Heart left ventricle (tissue), 16 donors: Measurements from ENCODE around the gene MSX2. TPM values are rescaled to one million over a fixed set of nuclear protein-coding genes. Genes with fewer than 3 reads are reported as not detected.

Source experiments
- ATAC-seq, 4 donors: fragments of 200-7000 bp; cut with Tn5 transposase; one replicate each; pipeline ENCODE4 v1.9.1; 2020 to 2022; ENCODE audit warnings: moderate library complexity in 4 of 4, mild to moderate bottlenecking in 3 of 4, moderate number of reproducible peaks in 1 of 4
- DNase-seq, 5 donors: peaks; one replicate each; pipeline ENCODE4 v3.0.0-alpha.2; 2020
- H3K27ac ChIP-seq, 12 donors: fragments of 200-600 bp; sonication (generic) in 4 of 12; one replicate each; pipeline versions ENCODE4 v1.5.0 to v1.8.0; 2016 to 2022; ENCODE audit warnings: mild to moderate bottlenecking in 2 of 12
- H3K27me3 ChIP-seq, 9 donors: fragments of 200-600 bp; sonication (generic) in 2 of 9; one replicate each; pipeline versions ENCODE4 v1.5.1 to v1.8.0; 2016 to 2022; ENCODE audit warnings: mild to moderate bottlenecking in 3 of 9
- H3K36me3 ChIP-seq, 9 donors: fragments of 200-600 bp; sonication (generic) in 2 of 9; one replicate each; pipeline versions ENCODE4 v1.5.0 to v1.8.0; 2018 to 2022; ENCODE audit warnings: mild to moderate bottlenecking in 2 of 9
- H3K4me1 ChIP-seq, 12 donors: fragments of 200-600 bp; sonication (generic) in 4 of 12; one replicate each; pipeline versions ENCODE4 v1.5.0 to v1.8.0; 2016 to 2022; ENCODE audit warnings: mild to moderate bottlenecking in 3 of 12
- H3K4me3 ChIP-seq, 12 donors: fragments of 200-600 bp; sonication (generic) in 4 of 12; one replicate each; pipeline versions ENCODE4 v1.5.0 to v1.8.0; 2017 to 2022; ENCODE audit warnings: mild to moderate bottlenecking in 9 of 12, moderate library complexity in 4 of 12
- H3K9me3 ChIP-seq, 12 donors: fragments of 200-600 bp; sonication (generic) in 4 of 12; one replicate each; pipeline versions ENCODE4 v1.5.0 to v1.8.0; 2016 to 2022; ENCODE audit warnings: mild to moderate bottlenecking in 1 of 12
- POLR2A ChIP-seq, 2 donors: fragments of 450-650 bp; IDR thresholded peaks; one replicate each; pipeline ENCODE4 v1.6.1; 2017; ENCODE audit warnings: antibody characterized with exemption in 2 of 2, mild to moderate bottlenecking in 2 of 2, moderate library complexity in 2 of 2
- WGBS, 4 donors: extraction: QIAGEN DNeasy Blood & Tissue Kit in 2 of 4; methylation state at CpG; one replicate each; pipeline versions ENCODE4 v1.1.5 to v1.1.7; 2013 to 2018; 5-methylcytosine and 5-hydroxymethylcytosine counted together
- intact Hi-C, 10 donors: fragments of 100-400 bp; cut with DNase I; formaldehyde crosslinking; loops; one replicate each; pipeline versions ENCODE4 v1.11.1 to v1.14.2; 2022
- polyA plus RNA-seq, 2 donors: library from polyadenylated mRNA; stranded (reverse); fragments of 200-250 nt; gene quantifications; one replicate each; pipeline ENCODE4 v1.2.3, GENCODE V29; 2013
- total RNA-seq, 9 donors: library from RNA; depleted of rRNA in 2 of 9; stranded (reverse); fragments of >200 nt in 2 of 9; fragmentation: NEBNext Ultra II Directional in 3 of 9; extraction: Animal tissue kit (Norgen Biotek cat#: 25700) in 3 of 9; gene quantifications; one replicate each; pipeline versions ENCODE4 v1.1.0 to v1.2.4, GENCODE V29; 2016 to 2023
- TF ChIP-seq, protein P1 (sequence below), 12 donors: fragments of 200-600 bp; sonication (generic) in 4 of 12; IDR thresholded peaks; one replicate each; pipeline versions ENCODE4 v1.5.0 to v1.8.0; 2018 to 2022; ENCODE audit warnings: antibody characterized with exemption in 12 of 12, mild to moderate bottlenecking in 5 of 12
- donor health status: ischemic (EF 13 %, LVEDD 7.1; RV severe dilation, severe dysfunction).
- donor health status: healthy with polysubstance abuse.
- donor health status: DM: no; HTN: yes; CAD: no.
- donor health status: DM: no; HTN: no; CAD: no.
- donor health status: ischemic (EF 25% LVEDD 6.9; RV normal size, moderate dysfunction).
- donor health status: ischemic (EF 25% LVEDD 5.7; RV mildly dilated, moderate dysfunction).
- donor health status: healthy.
- donor health status: DM: yes; HTN: yes; CAD: no.
- donor health status: ischemic (EF 35%, LVEDD 5.7; RV mildly dilated, moderate dysfunction).
- donor health status: nonischemic (EF 11% LVEDD 7.7; RV severe dilation, severe dysfunction).
- donor health status: DM: yes; HTN: yes; CAD: no.
- donor health status: PGD.
- donor health status: ischemic (EF 29% LVEDD 5.4; RV normal size, mild dysfunction).
- donor health status: nonischemic (EF 23%, LVEDD 6.1; RV moderate dilation, normal function).

MSX2 gene
- total and polyA plus RNA-seq, 11 donors: 0.73 to 5.3 (median 1.6) TPM

- no peak overlapping the region for H3K4me3 ChIP-seq
- no peak for DNase-seq
- H3K27ac ChIP-seq: no peak overlapping the region
- no peak for ATAC-seq
- H3K9me3 ChIP-seq: no peaks in the 10 kb centered on the region
- peaks cover 0 to 21% (median 4%) of the 10 kb centered on the region in 12 donors for H3K4me1 ChIP-seq
- 27 to 35% (median 31%) methylated on average over 10 of the region's 10 CpGs for WGBS, 4 donors
- intact Hi-C loops: no loop called here
- no peaks in the 10 kb centered on the region for H3K36me3 ChIP-seq
- H3K27me3 ChIP-seq: peaks cover 35 to 97% (median 70%) of the 10 kb centered on the region in 9 donors
- no peak for TF ChIP-seq POLR2A (IDR thresholded peaks at IDR 0.05)
- TF ChIP-seq, protein P1, sequence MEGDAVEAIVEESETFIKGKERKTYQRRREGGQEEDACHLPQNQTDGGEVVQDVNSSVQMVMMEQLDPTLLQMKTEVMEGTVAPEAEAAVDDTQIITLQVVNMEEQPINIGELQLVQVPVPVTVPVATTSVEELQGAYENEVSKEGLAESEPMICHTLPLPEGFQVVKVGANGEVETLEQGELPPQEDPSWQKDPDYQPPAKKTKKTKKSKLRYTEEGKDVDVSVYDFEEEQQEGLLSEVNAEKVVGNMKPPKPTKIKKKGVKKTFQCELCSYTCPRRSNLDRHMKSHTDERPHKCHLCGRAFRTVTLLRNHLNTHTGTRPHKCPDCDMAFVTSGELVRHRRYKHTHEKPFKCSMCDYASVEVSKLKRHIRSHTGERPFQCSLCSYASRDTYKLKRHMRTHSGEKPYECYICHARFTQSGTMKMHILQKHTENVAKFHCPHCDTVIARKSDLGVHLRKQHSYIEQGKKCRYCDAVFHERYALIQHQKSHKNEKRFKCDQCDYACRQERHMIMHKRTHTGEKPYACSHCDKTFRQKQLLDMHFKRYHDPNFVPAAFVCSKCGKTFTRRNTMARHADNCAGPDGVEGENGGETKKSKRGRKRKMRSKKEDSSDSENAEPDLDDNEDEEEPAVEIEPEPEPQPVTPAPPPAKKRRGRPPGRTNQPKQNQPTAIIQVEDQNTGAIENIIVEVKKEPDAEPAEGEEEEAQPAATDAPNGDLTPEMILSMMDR (IDR thresholded peaks at IDR 0.05): no peak
Measured at GRCh38 chr5:174718880-174719610, 5.3 kb upstream of the MSX2 start.

DNA sequence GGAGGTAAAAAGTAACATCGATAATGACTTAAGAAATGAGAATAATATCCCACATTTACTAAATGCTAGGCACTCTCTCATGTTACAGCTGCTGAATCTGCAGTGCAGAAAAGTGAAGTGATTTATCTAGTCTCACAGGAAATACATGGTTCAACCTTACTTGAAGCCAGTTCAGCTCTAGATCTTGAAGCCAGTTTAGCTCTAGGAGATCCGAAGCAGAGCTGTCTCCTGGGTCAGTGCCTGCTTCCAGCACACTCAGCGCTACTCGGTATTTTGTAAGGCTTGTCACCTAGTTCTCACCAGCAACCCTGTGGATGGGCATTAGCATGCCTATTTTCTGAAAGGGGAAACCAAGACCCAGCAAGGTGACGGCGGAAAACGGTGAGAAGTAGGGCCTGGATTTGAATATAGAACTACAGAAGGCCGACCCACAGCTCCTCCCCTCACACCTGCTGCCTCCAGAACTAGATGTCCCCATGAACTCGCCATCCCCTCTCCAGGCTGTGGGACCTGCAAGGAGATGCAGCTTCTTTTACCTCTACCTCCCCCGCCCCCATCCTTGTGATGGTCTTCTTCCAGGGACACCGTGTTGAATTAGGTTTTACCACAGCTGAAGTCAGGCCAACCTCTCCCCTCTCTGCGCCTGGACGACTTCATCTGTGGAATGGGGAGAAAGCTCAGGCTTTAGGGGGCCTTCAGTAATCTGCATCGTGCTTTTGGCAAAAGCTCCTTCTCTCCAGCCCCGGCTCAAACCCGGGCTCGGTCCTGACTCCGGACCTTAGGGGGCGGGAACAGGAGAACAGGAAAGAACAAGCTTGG is 4.4 kb upstream of the MSX2 start:
- no peak overlapping the region for H3K27ac ChIP-seq
- no peaks in the 10 kb centered on the region for H3K9me3 ChIP-seq
- no peak overlapping the region for H3K4me3 ChIP-seq
- H3K36me3 ChIP-seq: no peaks in the 10 kb centered on the region
- peaks cover 36 to 95% (median 70%) of the 10 kb centered on the region in 9 donors for H3K27me3 ChIP-seq
- DNase-seq (no peak), ATAC-seq (no peak)
- TF ChIP-seq, protein P1 (IDR thresholded peaks at IDR 0.05): no peak
- TF ChIP-seq POLR2A (IDR thresholded peaks at IDR 0.05): no peak
- intact Hi-C loops: no loop called here
- H3K4me1 ChIP-seq: peaks cover 0 to 25% (median 4%) of the 10 kb centered on the region in 12 donors
- WGBS, 4 donors: 17 to 25% (median 20%) methylated on average over 19 of the region's 19 CpGs

DNA sequence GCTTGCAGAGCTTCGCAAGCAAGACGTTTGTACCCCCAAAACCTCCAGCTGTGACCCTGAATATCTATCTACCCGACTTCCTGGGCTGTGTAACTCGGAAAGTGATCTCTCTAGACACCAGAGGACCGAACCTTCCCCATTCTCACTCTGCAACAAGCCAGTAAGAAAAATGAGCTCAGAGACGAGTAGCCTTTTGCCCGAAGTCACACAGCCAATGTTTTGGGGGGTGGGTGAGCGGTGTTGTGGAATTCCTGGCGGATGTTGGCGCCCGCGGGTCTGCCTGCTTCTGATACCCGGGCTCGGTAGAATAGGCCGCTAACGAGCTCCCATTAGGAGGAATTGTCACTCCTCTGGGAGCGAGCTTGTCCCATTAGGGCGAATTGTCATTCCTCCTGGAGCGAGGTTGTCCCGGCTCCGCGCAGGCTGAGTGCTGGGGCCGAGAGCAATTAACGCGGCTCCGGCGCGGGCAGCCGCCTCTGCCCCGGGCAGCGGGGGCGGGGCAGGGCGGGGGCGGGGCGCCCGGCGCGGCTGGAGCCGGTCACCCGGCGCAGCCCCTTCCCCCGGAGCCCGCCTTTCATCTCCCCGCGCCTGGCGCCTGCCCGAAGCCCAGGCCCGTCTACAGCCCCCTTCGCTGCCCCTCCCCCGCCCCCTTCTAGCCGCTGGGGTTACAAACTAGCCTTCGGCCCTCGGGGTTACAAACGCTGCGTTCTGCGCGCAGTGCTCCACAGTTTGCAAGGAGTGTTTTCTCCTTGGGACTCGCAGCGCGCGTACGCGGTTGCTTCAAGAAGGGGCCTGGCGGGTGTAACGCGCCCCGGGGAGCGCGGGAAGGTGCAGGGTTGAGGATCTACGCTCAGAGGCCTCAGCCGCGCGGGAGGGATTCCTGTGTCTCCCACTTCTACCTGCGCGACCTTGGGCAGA is 3.5 kb upstream of the MSX2 start:
- Histone ChIP-seq H3K36me3 (no peaks in the 10 kb centered on the region), H3K27ac (no peak overlapping the region), H3K9me3 (no peaks in the 10 kb centered on the region), H3K4me1 (peaks cover 0 to 34% (median 6%) of the 10 kb centered on the region in 12 donors), H3K4me3 (peak overlapping the region in 10 of 12 donors; percentile 5 to 42 (median 24)), H3K27me3 (peaks cover 37 to 97% (median 70%) of the 10 kb centered on the region in 9 donors)
- DNase-seq (no peak), ATAC-seq (no peak)
- intact Hi-C loops: no loop called here
- WGBS, 4 donors: 1 to 3% (median 2%) methylated on average over 25 to 75 of the region's 75 CpGs
- TF ChIP-seq, protein P1 (IDR thresholded peaks at IDR 0.05): no peak
- no peak for TF ChIP-seq POLR2A (IDR thresholded peaks at IDR 0.05)
